Lung microvascular endothelial cell (primary cell): ENCODE measurements around the gene TFAP2D. TPM values are rescaled to one million over a fixed set of nuclear protein-coding genes. Genes with fewer than 3 reads are reported as not detected.

Experiments used
- DNase-seq, 2 donors: peaks; one replicate each; pipeline versions ENCODE4 v3.0.0 to v3.0.0-alpha.2; 2010; ENCODE audit warnings: low read depth in 2 of 2
- total RNA-seq: library from RNA; depleted of rRNA; stranded (reverse); fragments of >200 nt; gene quantifications from 2 replicates; pipeline ENCODE4 v1.2.1, GENCODE V29; 2014

TFAP2D gene
- not detected in 2 replicates for total RNA-seq

GRCh38 chr6:50713226-50713625 lies at the start of gene TFAP2D:
TFAP2D (plus strand) TSS chr6:50713526; CDS start chr6:50714056, 530 bp downstream.
- no peak for DNase-seq

- no peak for DNase-seq
Measured at GRCh38 chr6:50663806-50664205, 49.5 kb upstream of the TFAP2D start.

GRCh38 chr6:50666089-50666488 lies 47.2 kb upstream of the TFAP2D start:
- no peak for DNase-seq

GRCh38 chr6:50681213-50681824 lies 32.0 kb upstream of the TFAP2D start:
- DNase-seq: no peak

DNA sequence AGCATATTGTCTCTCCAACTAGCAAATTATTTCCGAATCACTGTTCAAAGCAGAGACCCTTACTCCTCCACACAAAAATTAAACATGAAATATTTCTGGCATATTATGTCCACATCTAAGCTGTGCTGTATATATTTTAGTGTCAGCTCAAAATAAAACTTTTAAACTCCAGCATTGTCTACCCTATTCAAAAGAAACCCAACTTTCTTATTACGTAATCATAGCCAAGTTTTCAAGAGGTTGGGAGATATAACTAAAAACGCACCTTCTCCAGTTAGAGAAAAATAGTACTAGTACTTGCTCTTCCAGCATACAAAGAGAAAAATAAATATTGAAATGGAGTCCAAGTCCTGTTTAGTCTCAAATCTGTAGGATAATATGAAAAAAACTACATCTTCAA lies 24.1 kb upstream of the TFAP2D start:
- DNase-seq: no peak

GRCh38 chr6:50691814-50692495 lies 21.4 kb upstream of the TFAP2D start:
- DNase-seq: no peak

GRCh38 chr6:50698546-50698945 lies 14.8 kb upstream of the TFAP2D start:
- no peak for DNase-seq

GRCh38 chr6:50699051-50699775 lies 14.1 kb upstream of the TFAP2D start:
- peak; percentile 0 to 8 for DNase-seq

- no peak for DNase-seq
Measured at GRCh38 chr6:50706575-50706974, 6.8 kb upstream of the TFAP2D start.

- no peak for DNase-seq
Measured at GRCh38 chr6:50707191-50707590, 6.1 kb upstream of the TFAP2D start.

- no peak for DNase-seq
Measured at GRCh38 chr6:50707652-50708300, 5.5 kb upstream of the TFAP2D start.

GRCh38 chr6:50708664-50709365 lies 4.5 kb upstream of the TFAP2D start:
- no peak for DNase-seq

GRCh38 chr6:50709366-50709734 lies 4.0 kb upstream of the TFAP2D start:
- DNase-seq: no peak

- no peak for DNase-seq
Measured at GRCh38 chr6:50711686-50712085, 1.6 kb upstream of the TFAP2D start.

- no peak for DNase-seq
Measured at GRCh38 chr6:50712291-50712690, 1.0 kb upstream of the TFAP2D start.

GRCh38 chr6:50713977-50714486 lies 706 bp downstream of the TFAP2D start:
- DNase-seq: no peak

- DNase-seq: no peak
Measured at GRCh38 chr6:50714487-50715379, 1.4 kb downstream of the TFAP2D start.

DNA sequence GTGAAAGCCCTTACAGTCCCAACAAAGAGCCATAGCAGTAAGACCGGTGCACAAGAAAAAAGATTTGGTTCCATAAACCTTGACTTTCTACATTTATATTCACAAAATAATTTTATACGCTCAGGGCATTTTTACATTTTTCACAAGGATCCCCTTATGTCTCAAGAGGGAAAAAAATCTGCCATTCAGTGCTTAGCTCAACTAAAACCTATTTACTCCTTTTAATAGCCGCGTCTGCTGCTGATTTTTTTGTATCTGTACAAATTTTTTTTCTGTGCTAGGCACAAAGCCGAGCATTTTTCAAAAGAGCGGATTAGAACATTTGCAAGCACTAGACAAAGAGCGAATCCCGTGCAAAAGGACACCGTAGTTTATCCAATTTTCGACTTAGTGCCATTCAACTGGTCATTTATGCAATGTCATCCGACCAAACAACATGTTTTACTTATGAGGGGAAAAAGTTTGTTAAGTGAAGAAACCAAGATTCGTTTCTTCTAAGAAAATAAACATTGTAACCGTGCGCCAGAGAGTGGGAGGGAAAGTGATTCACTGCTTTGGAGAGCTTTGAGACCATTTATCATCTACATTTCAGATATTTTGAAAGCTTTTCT lies 3.7 kb downstream of the TFAP2D start:
- no peak for DNase-seq

DNA sequence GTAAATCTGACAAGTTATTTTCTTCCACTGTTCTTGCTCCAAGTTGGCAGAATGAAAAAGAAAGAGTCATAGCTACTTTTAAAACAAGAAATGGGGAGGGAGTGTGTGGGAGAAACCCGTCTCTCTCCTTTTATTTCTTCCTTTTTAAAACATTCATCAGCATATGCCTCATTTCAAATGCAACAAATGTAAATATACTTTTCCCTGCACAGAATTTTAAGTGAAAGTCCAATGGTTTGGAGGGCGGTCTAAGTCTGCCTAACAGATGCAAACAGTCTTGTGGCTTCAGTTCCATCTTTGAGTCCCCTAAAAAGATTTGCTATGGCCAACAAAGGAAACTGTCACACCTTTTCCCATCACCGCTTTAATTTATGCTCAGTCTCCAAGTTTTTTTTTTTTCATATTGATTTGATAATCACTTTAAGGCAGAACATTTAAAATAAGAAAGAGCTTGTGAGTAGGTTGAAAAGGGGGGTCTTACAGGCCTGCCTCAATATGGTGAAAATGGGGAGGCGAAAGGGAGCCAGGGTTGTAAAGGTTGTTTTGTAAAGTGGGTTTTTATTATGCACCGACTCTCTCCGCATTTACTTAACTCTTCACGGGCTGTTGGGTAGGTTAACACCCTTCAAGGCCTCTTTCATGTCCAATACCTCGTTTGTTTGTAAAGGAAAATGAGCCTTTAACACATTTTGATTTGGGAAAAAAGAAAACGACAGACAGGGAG lies 4.6 kb downstream of the TFAP2D start:
- no peak for DNase-seq
